ENCODE data around the gene NAGPA.
A peak's percentile ranks its signal among the peaks of the same experiment; 100 is the strongest.
"Not testable (repeated sequence)": the region's sequence is repeated elsewhere in the genome, so short reads cannot be mapped to it uniquely, and the experiment has no call there.

The NAGPA gene

GRCh38 chr16:5059386-5060072 is 25.8 kb upstream of the NAGPA start:
- no peak for DNase-seq

GRCh38 chr16:5058476-5058875 is 24.7 kb upstream of the NAGPA start:
- no peak for DNase-seq

GRCh38 chr16:5056352-5056751 is 22.6 kb upstream of the NAGPA start:
- peak; percentile 39 for DNase-seq

GRCh38 chr16:5054876-5055865 is 21.4 kb upstream of the NAGPA start:
- DNase-seq: no peak

GRCh38 chr16:5046914-5047313 is 13.2 kb upstream of the NAGPA start:
- DNase-seq: no peak

- no peak for DNase-seq
These were observed 11.9 kb upstream of the NAGPA start for GRCh38 chr16:5045499-5046115.

- DNase-seq: not testable (repeated sequence)
These were observed 10.8 kb upstream of the NAGPA start for GRCh38 chr16:5044581-5044980.

GRCh38 chr16:5044011-5044540 is 10.3 kb upstream of the NAGPA start:
- no peak for DNase-seq

- DNase-seq: no peak
These were observed 8.9 kb upstream of the NAGPA start for GRCh38 chr16:5042574-5043171.

- no peak for DNase-seq
These were observed 7.9 kb upstream of the NAGPA start for GRCh38 chr16:5041600-5042133.

GRCh38 chr16:5040451-5040850 is 6.7 kb upstream of the NAGPA start:
- DNase-seq: no peak

GRCh38 chr16:5036228-5037156 is 2.8 kb upstream of the NAGPA start:
- DNase-seq: no peak

GRCh38 chr16:5035909-5036227 is 2.1 kb upstream of the NAGPA start:
- DNase-seq: no peak

- DNase-seq: no peak
These were observed 410 bp upstream of the NAGPA start for GRCh38 chr16:5034167-5034523.

GRCh38 chr16:5032748-5033167 is 977 bp downstream of the NAGPA start:
- DNase-seq: no peak

GRCh38 chr16:5031601-5032000 is 2.1 kb downstream of the NAGPA start:
- no peak for DNase-seq

- DNase-seq: no peak
These were observed 3.4 kb downstream of the NAGPA start for GRCh38 chr16:5030251-5030870.

GRCh38 chr16:5028950-5029475 is 4.7 kb downstream of the NAGPA start:
- DNase-seq: no peak

- DNase-seq: no peak
These were observed 6.0 kb downstream of the NAGPA start for GRCh38 chr16:5027575-5028235.

GRCh38 chr16:5027086-5027485 is 6.6 kb downstream of the NAGPA start:
- no peak for DNase-seq
